Kasumi-1 (cell line): ENCODE results near the gene RNLS.
A peak's percentile ranks its signal among the peaks of the same experiment; 100 is the strongest.

Experiments used
- DNase-seq, 2 experiments: peaks; one replicate each; lab custom pipeline; 2025; lab: John Stamatoyannopoulos, UW

The RNLS gene

DNA sequence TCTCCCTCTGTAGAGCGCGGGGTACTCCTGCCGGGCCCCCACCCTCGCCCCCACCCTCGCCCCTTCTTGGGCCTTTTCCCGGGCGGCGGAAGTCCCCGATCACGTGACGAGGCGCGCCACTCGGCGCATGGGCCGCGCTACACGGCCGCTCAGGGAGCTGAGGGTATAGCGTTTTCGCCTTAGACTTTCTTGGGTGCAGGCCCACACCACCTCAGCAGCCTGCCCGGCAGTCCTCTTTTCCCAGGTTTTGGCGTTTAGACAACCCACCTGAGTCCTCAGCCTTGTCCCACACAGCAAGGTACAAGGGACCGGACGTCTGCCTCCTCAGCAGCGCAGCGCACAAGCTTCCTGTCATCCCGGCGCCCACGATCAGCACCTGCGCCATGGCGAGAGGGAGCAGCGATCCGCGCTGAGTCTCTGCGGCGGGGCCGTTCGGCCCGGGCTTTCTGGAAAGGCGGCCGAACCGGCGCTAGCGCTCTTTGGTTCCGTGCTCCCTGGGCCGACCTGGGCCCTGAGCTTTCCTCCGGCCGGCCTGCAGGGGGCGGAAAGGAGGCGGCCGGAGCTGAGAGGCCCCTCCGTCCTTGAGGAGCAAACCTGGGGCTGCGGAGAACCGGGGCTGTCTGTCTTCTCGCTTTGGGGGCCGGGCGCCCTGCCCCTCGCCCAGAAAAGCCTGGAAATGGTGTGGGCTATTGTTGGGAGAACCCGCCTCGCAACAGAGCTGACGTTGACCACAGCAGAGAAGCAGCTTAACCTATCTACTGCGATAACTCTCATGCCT lies at the start of gene RNLS:
Gene RNLS (minus strand): TSS at position 513 of the 778 bp plus-strand sequence.
- DNase-seq = peak; percentile 82 to 85

- no peak for DNase-seq
Measured at GRCh38 chr10:88624840-88625239, 41.7 kb upstream of the RNLS start.

GRCh38 chr10:88623835-88624234 lies 40.7 kb upstream of the RNLS start:
- DNase-seq = no peak

DNA sequence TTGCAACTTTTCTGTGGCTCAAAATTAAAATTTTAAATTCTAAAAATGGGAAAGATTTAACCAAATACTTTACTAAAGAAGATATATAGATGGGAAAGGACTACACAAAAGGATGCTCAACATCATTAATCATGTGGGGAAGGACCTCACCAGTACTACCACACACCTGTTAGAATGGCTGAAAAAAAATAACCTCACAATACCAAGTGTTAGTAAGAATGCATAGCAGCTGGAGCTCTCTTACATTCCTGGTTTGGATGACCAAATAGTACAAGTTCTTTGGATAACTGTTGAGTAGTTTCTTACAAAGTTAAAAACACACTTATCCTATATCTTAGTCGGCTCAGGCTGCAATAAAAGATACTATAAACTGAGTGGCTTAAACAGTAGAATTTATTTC lies 37.3 kb upstream of the RNLS start:
- no peak for DNase-seq

- no peak for DNase-seq
Measured at GRCh38 chr10:88618496-88618895, 35.4 kb upstream of the RNLS start.

GRCh38 chr10:88617772-88618300 lies 34.7 kb upstream of the RNLS start:
- no peak for DNase-seq

DNA sequence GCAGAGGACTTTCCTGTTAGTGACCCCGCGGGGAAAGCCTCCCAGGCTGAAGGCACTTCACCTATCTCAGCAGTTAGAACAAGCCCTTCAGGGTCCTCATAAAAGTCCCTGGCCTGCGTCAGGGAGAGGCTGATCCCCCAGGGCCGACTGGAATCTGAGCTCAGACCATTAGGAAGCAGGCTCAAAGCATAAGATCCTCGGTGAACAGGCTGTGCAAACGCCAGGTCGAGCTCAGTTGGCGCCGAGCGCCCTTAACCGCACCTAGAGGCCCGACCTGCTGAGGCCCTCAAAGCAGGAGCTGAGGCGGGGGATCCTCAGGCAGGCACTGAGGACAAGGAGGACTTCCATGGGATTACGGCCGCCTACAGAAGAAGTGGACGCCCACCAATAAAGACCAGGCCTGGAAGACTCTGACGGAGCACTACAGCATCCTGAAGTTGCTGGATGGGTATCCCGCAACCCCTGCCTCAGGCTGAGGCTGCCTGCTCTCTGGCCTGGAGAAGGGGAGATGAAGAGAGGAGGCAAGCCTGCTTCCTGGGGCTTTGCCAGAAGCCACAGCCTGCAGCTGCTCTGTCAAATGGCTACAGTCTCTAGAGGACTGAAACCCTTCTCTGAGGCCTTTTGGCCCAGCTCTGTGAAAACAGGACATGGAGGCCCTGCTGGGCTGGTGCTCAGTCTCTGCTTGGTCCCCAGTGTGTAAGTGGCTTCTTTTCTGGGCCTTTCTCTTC lies 33.3 kb upstream of the RNLS start:
- no peak for DNase-seq

- no peak for DNase-seq
Measured at GRCh38 chr10:88608780-88609179, 25.7 kb upstream of the RNLS start.

- DNase-seq = no peak
Measured at GRCh38 chr10:88608052-88608732, 25.1 kb upstream of the RNLS start.

GRCh38 chr10:88598055-88598454 lies 14.9 kb upstream of the RNLS start:
- peak; percentile 88 to 90 for DNase-seq

GRCh38 chr10:88594482-88594881 lies 11.4 kb upstream of the RNLS start:
- DNase-seq = no peak

DNA sequence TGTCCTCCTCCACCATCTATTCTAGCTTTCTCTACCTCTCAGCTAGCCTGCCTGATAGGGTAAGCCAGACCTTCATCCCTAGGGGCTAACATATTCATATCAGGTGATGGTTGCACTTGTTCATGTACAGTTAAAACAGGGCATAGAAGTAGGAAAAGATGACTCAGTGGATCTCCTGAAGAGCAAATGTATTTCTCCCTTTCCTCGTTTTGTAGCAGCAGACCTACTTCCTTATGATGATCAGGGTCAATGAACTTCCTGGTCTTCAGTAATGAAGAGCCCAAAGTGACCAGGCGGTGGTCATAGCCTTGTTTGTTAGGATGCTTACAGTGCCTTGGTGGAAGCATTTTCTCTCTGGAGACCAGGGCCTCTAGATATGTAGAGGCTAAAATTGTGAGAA lies 9.8 kb upstream of the RNLS start:
- DNase-seq = no peak

GRCh38 chr10:88592381-88592780 lies 9.3 kb upstream of the RNLS start:
- DNase-seq = no peak

DNA sequence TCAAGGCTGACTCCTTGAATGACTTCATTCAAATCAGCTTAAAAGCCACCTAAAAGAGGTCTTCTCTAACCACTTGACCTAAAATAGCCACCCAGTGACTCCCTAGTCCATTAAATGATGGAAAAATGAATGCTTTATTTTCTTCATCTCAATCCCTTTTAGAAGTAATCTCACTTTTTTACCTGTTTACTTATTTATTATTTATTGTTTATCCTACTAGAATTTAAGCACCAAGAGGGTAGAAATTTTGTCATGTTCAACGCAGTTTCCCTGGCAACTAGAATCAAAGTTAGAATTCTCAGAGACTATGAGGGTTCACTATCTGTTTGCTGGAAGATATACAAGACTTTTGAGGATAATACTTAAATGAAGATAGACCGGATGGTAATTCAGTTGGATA lies 3.3 kb upstream of the RNLS start, which contains the start of gene LIPJ:
Gene LIPJ (plus strand): TSS at position 301 of the 400 bp plus-strand sequence. CDS start 3,926 bp downstream, outside the sequence.
- DNase-seq = no peak

DNA sequence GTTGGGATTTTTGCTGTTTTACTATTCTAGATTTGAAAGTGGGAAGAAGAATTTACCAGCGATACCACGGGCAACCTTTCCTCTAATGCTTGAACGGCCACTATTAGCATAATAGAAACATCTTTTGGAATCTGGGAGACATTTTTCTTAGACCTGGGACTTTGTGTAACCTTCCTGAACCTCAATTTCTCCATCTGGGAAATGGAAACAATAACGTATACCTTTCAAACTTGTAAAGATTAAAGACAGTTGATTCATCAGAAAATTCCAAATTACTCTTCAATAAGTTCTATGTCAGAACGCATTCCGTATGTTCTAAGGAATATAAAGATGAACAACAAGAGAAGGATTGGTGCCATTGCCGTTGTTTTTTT lies 453 bp upstream of the RNLS start:
- no peak for DNase-seq

GRCh38 chr10:88582411-88582805 lies 710 bp downstream of the RNLS start:
- no peak for DNase-seq

GRCh38 chr10:88565072-88565471 lies 18.0 kb downstream of the RNLS start:
- DNase-seq = peak; percentile 84 to 85

GRCh38 chr10:88562152-88562551 lies 21.0 kb downstream of the RNLS start:
- DNase-seq = no peak

DNA sequence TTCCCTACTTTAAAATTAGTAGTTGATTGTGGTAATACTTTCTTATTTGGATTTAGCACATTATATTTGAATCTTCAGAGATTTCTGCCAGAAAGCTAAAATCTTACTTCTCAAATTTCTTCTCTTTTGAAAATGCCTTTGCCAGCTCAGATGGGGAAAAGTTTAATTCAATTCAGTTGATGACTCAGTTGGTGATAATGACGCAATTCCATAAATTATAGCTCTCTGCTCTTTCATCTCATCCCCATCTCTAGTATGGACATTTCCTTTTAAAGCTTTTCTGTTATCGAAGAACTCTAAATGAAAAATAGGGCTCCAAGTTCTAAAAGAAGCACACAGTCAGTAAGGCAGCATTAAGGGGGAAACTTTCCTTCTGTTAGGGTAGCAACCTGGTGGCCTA lies 25.5 kb downstream of the RNLS start:
- DNase-seq = no peak

GRCh38 chr10:88557256-88557655 lies 25.9 kb downstream of the RNLS start:
- DNase-seq = no peak

- peak; percentile 10 to 20 for DNase-seq
Measured at GRCh38 chr10:88555190-88555908, 27.8 kb downstream of the RNLS start.
